Epithelial cell of prostate (primary cell): ENCODE measurements around the gene MBD3L2B.

Experiments used
- DNase-seq: peaks from one replicate; pipeline ENCODE4 v3.0.0-alpha.2; 2011; ENCODE audit warnings: low read depth, low spot score
- H3K27ac ChIP-seq: fragments of 450-650 bp; 2 replicates; pipeline ENCODE4 v1.5.1; 2017; ENCODE audit warnings: mild to moderate bottlenecking

MBD3L2B gene

GRCh38 chr19:7018828-7019227, 2.4 kb downstream of the MBD3L2B start:
- DNase-seq, result no peak

DNA sequence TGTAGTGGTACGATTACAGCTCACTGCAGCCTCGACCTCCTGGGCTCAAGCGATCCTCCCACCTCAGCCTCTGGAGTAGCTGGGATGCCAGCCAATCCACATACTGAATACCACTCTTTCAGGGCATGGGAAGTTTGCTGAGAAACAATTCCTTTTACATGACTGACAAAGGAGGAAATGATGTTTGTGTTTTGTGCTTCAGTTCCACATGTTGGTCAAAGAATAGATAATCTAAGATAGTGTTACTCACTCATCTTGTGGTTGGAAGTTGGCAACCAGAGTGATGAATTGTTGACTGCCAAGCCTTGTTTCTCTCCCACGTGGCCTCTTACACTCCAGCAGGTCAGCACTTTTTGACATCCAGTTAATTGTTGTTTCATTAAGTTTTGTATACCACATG, 7.6 kb downstream of the MBD3L2B start:
- no peak overlapping the region for H3K27ac ChIP-seq
- peak; percentile 81 for DNase-seq

More at GRCh38 chr19:7018828-7019227, 2.4 kb downstream of the MBD3L2B start:
- no peak overlapping the region for H3K27ac ChIP-seq

GRCh38 chr19:7010722-7011593, 10.3 kb downstream of the MBD3L2B start:
- no peak overlapping the region for H3K27ac ChIP-seq
- DNase-seq, result no peak

- no peak overlapping the region for H3K27ac ChIP-seq
- DNase-seq, result no peak
Measured at GRCh38 chr19:7007859-7008258, 13.4 kb downstream of the MBD3L2B start.

DNA sequence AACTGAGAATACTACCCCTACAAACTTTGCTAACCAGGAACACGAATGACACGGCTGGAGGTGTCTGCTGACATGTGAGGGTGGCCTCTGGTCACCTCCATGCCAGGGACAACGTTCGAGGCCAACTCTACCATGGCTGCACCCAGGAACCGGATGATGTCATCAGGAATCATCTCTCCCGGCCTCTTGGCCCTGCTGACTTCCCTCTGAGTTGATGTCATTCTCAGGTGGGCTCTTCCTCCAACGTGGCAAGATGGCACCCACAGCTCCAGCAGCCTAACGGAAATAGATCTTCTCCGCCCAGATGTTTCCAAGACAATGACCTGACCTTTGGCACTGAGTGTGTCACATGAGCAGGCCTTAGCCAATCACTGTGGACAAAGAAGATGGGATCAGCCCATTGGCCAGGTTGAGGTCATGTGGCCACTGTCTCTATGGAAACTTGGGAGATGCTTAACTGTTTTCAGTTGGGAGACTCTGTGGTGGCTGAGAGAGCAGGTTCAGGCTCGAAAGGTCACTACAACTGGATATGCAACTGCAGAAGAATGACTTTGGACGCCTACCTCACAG, 15.0 kb downstream of the MBD3L2B start:
- DNase-seq, result no peak
- no peak overlapping the region for H3K27ac ChIP-seq

- no peak for DNase-seq
Measured at GRCh38 chr19:7004313-7004931, 16.8 kb downstream of the MBD3L2B start.

DNA sequence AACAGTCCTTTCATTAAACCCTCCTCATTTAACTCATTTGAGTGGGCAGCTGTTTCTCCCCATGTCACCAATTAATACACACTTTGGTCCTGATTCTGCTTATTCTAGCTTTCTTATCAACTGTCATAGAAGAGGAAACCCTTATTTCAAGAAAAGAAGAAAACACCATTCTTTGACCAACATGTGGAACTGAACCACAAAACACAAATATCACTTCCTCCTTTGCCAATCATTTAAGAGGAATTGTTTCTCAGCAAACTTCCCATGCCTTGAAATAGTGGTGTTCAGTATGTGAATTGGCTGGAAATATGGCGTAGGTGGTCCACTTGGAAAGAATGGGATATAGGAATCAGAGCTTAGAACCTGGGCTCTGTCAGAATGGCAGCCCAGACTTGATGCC, 20.4 kb downstream of the MBD3L2B start:
- DNase-seq, result no peak
- H3K27ac ChIP-seq, result no peak overlapping the region

More at GRCh38 chr19:7004313-7004931, 16.8 kb downstream of the MBD3L2B start:
- no peak overlapping the region for H3K27ac ChIP-seq

DNA sequence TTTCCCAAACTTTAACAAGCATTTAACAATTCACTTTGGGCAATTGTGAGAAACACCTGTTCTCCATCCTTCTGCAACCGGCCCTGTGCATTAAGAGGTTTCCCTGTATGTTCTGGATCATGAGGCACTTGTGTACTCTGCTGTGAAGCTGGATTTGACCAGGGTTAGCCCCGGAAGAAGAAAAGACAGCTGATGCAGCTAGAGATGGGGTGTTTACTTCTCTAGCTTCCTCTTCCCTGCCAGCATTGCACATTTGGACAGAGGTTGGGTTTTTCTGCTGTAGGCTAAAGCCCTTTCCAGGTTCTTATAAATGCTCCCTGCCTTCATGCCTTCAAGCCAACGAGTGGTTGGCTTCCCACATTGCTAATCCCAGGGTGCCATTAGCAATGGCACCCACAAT, 20.9 kb downstream of the MBD3L2B start:
- DNase-seq, result no peak
- H3K27ac ChIP-seq, result no peak overlapping the region

DNA sequence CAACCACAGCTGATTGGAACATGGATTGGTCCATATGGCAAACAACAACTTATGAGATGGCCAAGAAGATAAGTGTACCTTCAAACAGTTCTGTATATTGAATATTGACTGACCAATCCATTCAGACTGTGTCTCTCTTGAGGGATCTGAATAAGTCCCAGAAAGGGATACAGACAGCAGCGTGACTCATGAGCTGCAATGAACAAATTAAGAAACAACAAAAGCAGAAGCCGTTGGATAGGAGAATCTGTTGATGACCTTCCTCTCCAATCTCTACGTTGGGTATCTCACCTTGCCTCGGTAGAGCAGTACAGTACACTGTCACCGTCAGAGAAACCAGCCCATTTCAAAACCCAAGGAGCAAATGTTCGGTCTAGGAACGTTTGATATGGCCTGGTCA, 21.3 kb downstream of the MBD3L2B start:
- no peak for DNase-seq
- no peak overlapping the region for H3K27ac ChIP-seq

- no peak overlapping the region for H3K27ac ChIP-seq
- no peak for DNase-seq
Measured at GRCh38 chr19:6997679-6998445, 23.4 kb downstream of the MBD3L2B start.

- no peak for DNase-seq
- no peak overlapping the region for H3K27ac ChIP-seq
Measured at GRCh38 chr19:6996810-6997209, 24.4 kb downstream of the MBD3L2B start.

- H3K27ac ChIP-seq, result no peak overlapping the region
- DNase-seq, result no peak
Measured at GRCh38 chr19:6995054-6995453, 26.2 kb downstream of the MBD3L2B start.

GRCh38 chr19:6988257-6988656, 33.0 kb downstream of the MBD3L2B start:
- H3K27ac ChIP-seq, result no peak overlapping the region
- DNase-seq, result no peak

- no peak for DNase-seq
- H3K27ac ChIP-seq, result no peak overlapping the region
Measured at GRCh38 chr19:6987850-6988249, 33.4 kb downstream of the MBD3L2B start.

- DNase-seq, result no peak
- H3K27ac ChIP-seq, result no peak overlapping the region
Measured at GRCh38 chr19:6983448-6983847, 37.8 kb downstream of the MBD3L2B start.

DNA sequence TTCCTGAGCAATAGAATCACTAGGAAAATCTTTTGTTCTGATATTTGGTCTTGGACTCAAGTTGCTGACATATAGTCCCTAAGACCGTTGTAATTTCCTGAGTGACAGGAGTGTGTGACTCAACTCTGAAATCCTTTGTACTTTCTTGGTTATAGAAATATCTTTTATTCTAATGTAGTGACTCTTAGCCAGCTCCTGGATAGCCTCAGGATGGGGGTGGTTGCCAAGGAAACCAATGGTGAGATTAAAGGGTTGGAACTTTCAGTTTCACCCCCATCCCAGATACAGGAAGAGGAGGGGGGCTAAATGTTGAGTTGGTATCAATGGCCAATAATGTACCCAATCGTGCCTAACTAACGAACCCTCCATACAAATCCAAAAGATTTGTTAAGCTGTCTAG, 41.8 kb downstream of the MBD3L2B start:
- no peak for DNase-seq

GRCh38 chr19:6976197-6976596, 45.0 kb downstream of the MBD3L2B start:
- DNase-seq, result no peak
- no peak overlapping the region for H3K27ac ChIP-seq

More for the DNA sequence above, 41.8 kb downstream of the MBD3L2B start:
- H3K27ac ChIP-seq, result no peak overlapping the region

DNA sequence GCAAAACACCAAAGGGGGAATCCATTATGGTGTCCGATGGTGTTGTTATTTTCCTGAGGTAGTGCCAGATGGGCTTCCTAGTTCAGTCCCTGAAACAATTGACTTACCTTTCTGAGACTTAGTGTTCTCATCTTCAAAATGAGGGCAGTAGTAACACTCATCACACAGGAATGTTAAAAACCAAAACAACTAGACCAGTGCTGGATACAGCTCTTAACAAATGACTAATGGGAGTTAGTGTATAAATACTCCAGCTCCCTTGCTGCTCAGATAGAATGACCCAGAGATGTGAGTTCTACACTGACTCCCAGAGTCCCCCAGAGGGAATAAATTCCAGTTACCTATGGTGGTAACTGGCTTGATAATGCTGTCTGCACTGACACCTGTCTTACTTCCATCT, 49.9 kb downstream of the MBD3L2B start:
- H3K27ac ChIP-seq, result no peak overlapping the region
- no peak for DNase-seq

DNA sequence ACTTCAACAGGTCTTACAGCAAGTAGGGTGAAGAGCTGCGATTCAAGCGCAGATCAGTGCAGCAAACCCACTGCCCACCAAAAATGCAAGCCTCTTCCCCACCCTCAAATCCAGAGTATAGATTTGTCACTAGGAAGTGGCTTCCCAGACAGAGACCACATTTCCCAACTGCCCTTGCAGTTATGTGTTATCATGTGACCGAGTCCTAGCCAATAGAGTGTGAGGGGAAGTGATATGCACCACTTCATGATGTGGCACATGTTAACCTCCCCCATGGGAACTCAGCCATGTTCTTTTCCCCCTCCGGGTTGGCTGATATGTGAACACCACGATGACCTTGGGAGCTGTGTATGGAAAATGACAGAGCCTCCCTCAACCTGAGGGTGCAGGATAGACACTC, 50.8 kb downstream of the MBD3L2B start:
- no peak for DNase-seq
- no peak overlapping the region for H3K27ac ChIP-seq

DNA sequence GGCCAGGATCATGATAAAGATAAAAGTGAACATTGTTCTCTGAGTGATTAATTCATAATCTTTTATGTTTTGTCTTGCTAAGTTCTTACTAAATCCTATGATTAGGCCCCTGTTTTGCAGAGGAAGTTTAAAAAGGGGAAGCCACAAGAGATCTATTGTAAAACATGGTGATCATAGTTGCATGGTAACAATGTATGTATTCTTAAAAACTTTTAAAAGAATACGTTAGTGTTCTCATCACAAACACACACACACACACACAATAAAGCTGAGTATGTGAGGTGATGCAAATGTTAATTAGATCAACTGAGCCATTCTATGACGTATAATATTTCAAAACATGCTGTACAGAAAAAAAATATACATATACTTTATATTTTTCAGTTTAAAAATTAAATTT, 51.2 kb downstream of the MBD3L2B start:
- no peak for DNase-seq
- no peak overlapping the region for H3K27ac ChIP-seq

DNA sequence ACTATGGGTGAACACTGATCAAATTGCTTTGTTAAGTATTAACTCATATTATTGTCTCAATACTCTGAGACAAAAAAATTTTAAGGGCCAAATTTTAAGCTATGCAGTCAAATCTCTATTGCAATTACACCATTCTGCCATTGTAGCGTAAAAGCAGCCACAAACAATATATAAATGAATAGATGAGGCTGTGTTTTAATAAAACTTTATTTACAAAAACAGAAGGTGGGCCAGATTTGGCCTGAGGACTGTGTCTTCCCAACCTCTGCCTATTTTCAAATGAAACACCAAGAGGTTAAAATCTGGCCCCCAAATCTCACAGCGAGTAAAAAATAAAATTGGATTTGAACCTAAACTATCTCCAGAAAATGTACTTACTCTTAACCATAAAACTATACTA, 51.7 kb downstream of the MBD3L2B start:
- H3K27ac ChIP-seq, result no peak overlapping the region
- no peak for DNase-seq
